Hepatocyte (in vitro differentiated cells): ENCODE results near the gene HESX1.

Experiments
- EZH2 ChIP-seq: fragments of 200-600 bp; sonication (generic); IDR thresholded peaks from 2 replicates; pipeline ENCODE4 v1.6.1; 2016; ENCODE audit warnings: antibody characterized with exemption, mild to moderate bottlenecking, borderline replicate concordance
- EZH2phosphoT487 ChIP-seq: fragments of 200-600 bp; sonication (generic); IDR thresholded peaks from one replicate; pipeline ENCODE4 v1.6.1; 2018; ENCODE audit warnings: antibody characterized with exemption, mild to moderate bottlenecking, low read depth, moderate library complexity; ENCODE audit not compliant: unreplicated experiment, severe bottlenecking
- TF ChIP-seq, protein P1 (sequence below): fragments of 200-600 bp; sonication (generic); IDR thresholded peaks from 2 replicates; pipeline ENCODE4 v1.5.1; 2016; ENCODE audit warnings: antibody characterized with exemption, mild to moderate bottlenecking; ENCODE audit not compliant: poor library complexity

DNA sequence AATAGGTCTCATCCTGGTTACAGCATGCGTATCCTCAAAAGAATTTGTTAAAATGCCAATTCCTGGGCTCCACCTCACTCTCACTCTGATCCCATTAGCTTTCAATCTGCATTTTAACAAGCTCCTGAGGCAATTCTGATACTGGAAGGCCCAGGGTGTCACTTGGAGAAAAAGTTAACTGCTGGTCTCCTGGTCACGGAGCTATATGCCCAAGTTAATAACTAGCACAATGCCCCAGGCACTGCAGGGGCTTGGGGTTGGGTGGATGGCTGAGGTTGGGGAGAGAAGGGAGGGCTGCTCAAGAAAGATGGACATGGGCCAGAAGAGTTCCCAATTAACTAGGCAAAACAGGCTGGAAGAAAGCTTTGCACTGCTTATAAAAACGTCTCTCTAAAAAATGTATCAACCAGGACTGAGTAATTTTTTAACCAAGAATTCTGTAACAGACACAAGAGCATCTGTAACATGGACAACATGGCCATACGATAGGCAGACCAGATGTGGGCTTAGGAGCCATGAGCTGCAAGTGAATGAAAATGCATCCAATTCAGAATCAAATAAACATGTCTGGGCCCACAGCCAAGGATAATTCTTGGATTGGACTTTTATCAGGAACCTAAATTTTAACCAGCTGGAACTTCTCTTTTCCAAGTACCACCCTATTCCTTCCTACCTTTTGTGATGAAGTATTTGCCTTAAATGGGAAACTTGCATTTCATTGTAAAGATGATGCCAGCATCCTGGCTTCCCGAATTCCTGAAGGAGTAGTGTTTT, 38.8 kb downstream of the HESX1 start:
- TF ChIP-seq, protein P1, sequence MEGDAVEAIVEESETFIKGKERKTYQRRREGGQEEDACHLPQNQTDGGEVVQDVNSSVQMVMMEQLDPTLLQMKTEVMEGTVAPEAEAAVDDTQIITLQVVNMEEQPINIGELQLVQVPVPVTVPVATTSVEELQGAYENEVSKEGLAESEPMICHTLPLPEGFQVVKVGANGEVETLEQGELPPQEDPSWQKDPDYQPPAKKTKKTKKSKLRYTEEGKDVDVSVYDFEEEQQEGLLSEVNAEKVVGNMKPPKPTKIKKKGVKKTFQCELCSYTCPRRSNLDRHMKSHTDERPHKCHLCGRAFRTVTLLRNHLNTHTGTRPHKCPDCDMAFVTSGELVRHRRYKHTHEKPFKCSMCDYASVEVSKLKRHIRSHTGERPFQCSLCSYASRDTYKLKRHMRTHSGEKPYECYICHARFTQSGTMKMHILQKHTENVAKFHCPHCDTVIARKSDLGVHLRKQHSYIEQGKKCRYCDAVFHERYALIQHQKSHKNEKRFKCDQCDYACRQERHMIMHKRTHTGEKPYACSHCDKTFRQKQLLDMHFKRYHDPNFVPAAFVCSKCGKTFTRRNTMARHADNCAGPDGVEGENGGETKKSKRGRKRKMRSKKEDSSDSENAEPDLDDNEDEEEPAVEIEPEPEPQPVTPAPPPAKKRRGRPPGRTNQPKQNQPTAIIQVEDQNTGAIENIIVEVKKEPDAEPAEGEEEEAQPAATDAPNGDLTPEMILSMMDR: no peak
- TF ChIP-seq EZH2 (no peak), EZH2phosphoT487 (no peak)
